GM18861 (cell line): ENCODE data around the gene RIPK3.
"Not testable (repeated sequence)": the region's sequence is repeated elsewhere in the genome, so short reads cannot be mapped to it uniquely, and the experiment has no call there.

Experiments
- ATAC-seq: cut with Tn5 transposase; IDR thresholded peaks from one replicate; pipeline ENCODE4 v1.9.1; 2021; ENCODE audit not compliant: unreplicated experiment

Gene RIPK3

GRCh38 chr14:24348186-24348585, 8.4 kb upstream of the RIPK3 start:
- no peak for ATAC-seq

GRCh38 chr14:24347134-24347533, 7.3 kb upstream of the RIPK3 start:
- no peak for ATAC-seq

GRCh38 chr14:24343795-24344660, 4.2 kb upstream of the RIPK3 start:
- ATAC-seq: no peak

GRCh38 chr14:24342889-24343288, 3.1 kb upstream of the RIPK3 start:
- ATAC-seq: no peak

GRCh38 chr14:24340606-24341005, 815 bp upstream of the RIPK3 start:
- ATAC-seq: no peak

GRCh38 chr14:24338843-24339242, 948 bp downstream of the RIPK3 start:
- no peak for ATAC-seq

- no peak for ATAC-seq
Observed at GRCh38 chr14:24337824-24338175, 2.0 kb downstream of the RIPK3 start.

- no peak for ATAC-seq
Observed at GRCh38 chr14:24337144-24337823, 2.5 kb downstream of the RIPK3 start.

- no peak for ATAC-seq
Observed at GRCh38 chr14:24335461-24336171, 4.2 kb downstream of the RIPK3 start.

GRCh38 chr14:24334431-24335291, 5.1 kb downstream of the RIPK3 start, which contains the start of gene ADCY4:
ADCY4 (minus strand) TSS chr14:24335071; CDS start chr14:24334652, 419 bp downstream.
- ATAC-seq: no peak

- ATAC-seq: peak; percentile 81
Observed at GRCh38 chr14:24332268-24332993, 7.4 kb downstream of the RIPK3 start.

GRCh38 chr14:24331731-24332267, 8.0 kb downstream of the RIPK3 start:
- ATAC-seq: no peak

GRCh38 chr14:24330973-24331674, 8.7 kb downstream of the RIPK3 start:
- no peak for ATAC-seq

GRCh38 chr14:24329736-24330135, 10.1 kb downstream of the RIPK3 start:
- no peak for ATAC-seq

- no peak for ATAC-seq
Observed at GRCh38 chr14:24329073-24329663, 10.6 kb downstream of the RIPK3 start.

- not testable (repeated sequence) for ATAC-seq
Observed at GRCh38 chr14:24327914-24328313, 11.9 kb downstream of the RIPK3 start.

GRCh38 chr14:24327303-24327702, 12.5 kb downstream of the RIPK3 start:
- no peak for ATAC-seq

GRCh38 chr14:24325963-24326362, 13.8 kb downstream of the RIPK3 start:
- no peak for ATAC-seq

- no peak for ATAC-seq
Observed at GRCh38 chr14:24325041-24325530, 14.7 kb downstream of the RIPK3 start.
